ENCODE data around the gene MZB1.
A peak's percentile ranks its signal among the peaks of the same experiment; 100 is the strongest.
"Not testable (repeated sequence)": the region's sequence is repeated elsewhere in the genome, so short reads cannot be mapped to it uniquely, and the experiment has no call there.

MZB1 gene

GRCh38 chr5:139410121-139410992 is 20.6 kb upstream of the MZB1 start:
- no peak for DNase-seq (ENCODE audit: low spot score)

GRCh38 chr5:139409116-139409515 is 19.4 kb upstream of the MZB1 start:
- DNase-seq (ENCODE audit: low spot score): not testable (repeated sequence)

GRCh38 chr5:139408191-139408590 is 18.5 kb upstream of the MZB1 start:
- no peak for DNase-seq (ENCODE audit: low spot score)

GRCh38 chr5:139407517-139407916 is 17.8 kb upstream of the MZB1 start:
- no peak for DNase-seq (ENCODE audit: low spot score)

GRCh38 chr5:139406963-139407362 is 17.2 kb upstream of the MZB1 start:
- no peak for DNase-seq (ENCODE audit: low spot score)

- no peak for DNase-seq (ENCODE audit: low spot score)
Measured at GRCh38 chr5:139404484-139404840, 14.7 kb upstream of the MZB1 start.

- peak; percentile 96 for DNase-seq (ENCODE audit: low spot score)
Measured at GRCh38 chr5:139403787-139404483, 14.2 kb upstream of the MZB1 start, which contains the start of gene SPATA24. Gene SPATA24, minus strand, starts transcription at chr5:139404089. Its CDS starts 29 bp downstream, at chr5:139404060.

GRCh38 chr5:139403418-139403786 is 13.7 kb upstream of the MZB1 start:
- no peak for DNase-seq (ENCODE audit: low spot score)

- peak; percentile 28 for DNase-seq (ENCODE audit: low spot score)
Measured at GRCh38 chr5:139402561-139403158, 12.9 kb upstream of the MZB1 start.

GRCh38 chr5:139401546-139401945 is 11.8 kb upstream of the MZB1 start:
- DNase-seq (ENCODE audit: low spot score): no peak

- no peak for DNase-seq (ENCODE audit: low spot score)
Measured at GRCh38 chr5:139399501-139400121, 9.9 kb upstream of the MZB1 start.

GRCh38 chr5:139397921-139398320 is 8.2 kb upstream of the MZB1 start:
- no peak for DNase-seq (ENCODE audit: low spot score)

- no peak for DNase-seq (ENCODE audit: low spot score)
Measured at GRCh38 chr5:139396691-139397090, 7.0 kb upstream of the MZB1 start.

GRCh38 chr5:139395844-139396640 is 6.3 kb upstream of the MZB1 start:
- peak; percentile 43 for DNase-seq (ENCODE audit: low spot score)

- no peak for DNase-seq (ENCODE audit: low spot score)
Measured at GRCh38 chr5:139394654-139395566, 5.2 kb upstream of the MZB1 start, which contains the start of gene PROB1. Gene PROB1, minus strand, starts transcription at chr5:139395104. Its CDS starts 23 bp downstream, at chr5:139395081.

- peak; percentile 44 for DNase-seq (ENCODE audit: low spot score)
Measured at GRCh38 chr5:139394123-139394653, 4.5 kb upstream of the MZB1 start.

- DNase-seq (ENCODE audit: low spot score): no peak
Measured at GRCh38 chr5:139393497-139394122, 3.9 kb upstream of the MZB1 start.

GRCh38 chr5:139392678-139393496 is 3.2 kb upstream of the MZB1 start:
- peak; percentile 54 for DNase-seq (ENCODE audit: low spot score)

- DNase-seq (ENCODE audit: low spot score): no peak
Measured at GRCh38 chr5:139392324-139392677, 2.6 kb upstream of the MZB1 start.
